DND-41 (cell line): ENCODE results near the gene GLIS2.

Source experiments
- ATAC-seq: fragments of 200-7000 bp; cut with Tn5 transposase; 3 replicates; pipeline ENCODE4 v1.9.1; 2021; ENCODE audit warnings: low read depth; ENCODE audit not compliant: insufficient read depth
- DNase-seq: peaks from one replicate; pipeline ENCODE4 v3.0.0-alpha.2; 2020
- H2AFZ ChIP-seq: 2 replicates; pipeline ENCODE4 v1.6.0; 2012; ENCODE audit warnings: low read depth, low read length
- H3K27ac ChIP-seq: 2 replicates; pipeline ENCODE4 v1.5.1; 2012; ENCODE audit warnings: low read length, inconsistent platforms
- H3K27me3 ChIP-seq: fragments of 200-600 bp; sonication (generic); 2 replicates; pipeline ENCODE4 v1.6.0; 2012; ENCODE audit warnings: low read length, mild to moderate bottlenecking, inconsistent platforms; ENCODE audit not compliant: insufficient read depth, poor library complexity
- H3K36me3 ChIP-seq: 2 replicates; pipeline ENCODE4 v1.5.1; 2012; ENCODE audit warnings: low read length, inconsistent platforms; ENCODE audit not compliant: insufficient read depth
- H3K4me1 ChIP-seq: 2 replicates; pipeline ENCODE4 v1.5.1; 2012; ENCODE audit warnings: mild to moderate bottlenecking, low read length; ENCODE audit not compliant: insufficient read depth
- H3K4me2 ChIP-seq: 2 replicates; pipeline ENCODE4 v1.6.0; 2012; ENCODE audit warnings: mild to moderate bottlenecking, moderate library complexity, low read length, inconsistent platforms; ENCODE audit not compliant: insufficient read depth
- H3K4me3 ChIP-seq, 2 experiments: fragments of 200-600 bp in 1 of 2; shearing (Covaris generic) in 1 of 2; 2 replicates each; pipeline ENCODE4 v1.5.1; 2012 to 2016; ENCODE audit warnings: inconsistent platforms in 2 of 2, low read length in 2 of 2, mild to moderate bottlenecking in 2 of 2, low read depth in 1 of 2, moderate library complexity in 1 of 2
- H3K79me2 ChIP-seq: 2 replicates; pipeline ENCODE4 v1.6.0; 2012; ENCODE audit warnings: low read length, inconsistent platforms; ENCODE audit not compliant: insufficient read depth
- H3K9ac ChIP-seq: 2 replicates; pipeline ENCODE4 v1.6.0; 2012; ENCODE audit warnings: low read depth, mild to moderate bottlenecking, inconsistent platforms, low read length, moderate library complexity
- H3K9me3 ChIP-seq: 2 replicates; pipeline ENCODE4 v1.5.1; 2012; ENCODE audit warnings: low read length, moderate library complexity, mild to moderate bottlenecking, inconsistent platforms; ENCODE audit not compliant: insufficient read depth, severe bottlenecking
- H4K20me1 ChIP-seq: 2 replicates; pipeline ENCODE4 v1.6.0; 2012; ENCODE audit warnings: low read length; ENCODE audit not compliant: insufficient read depth
- EZH2 ChIP-seq: IDR thresholded peaks from 3 replicates; pipeline ENCODE4 v1.6.1; 2012; ENCODE audit warnings: borderline replicate concordance, low read depth, mild to moderate bottlenecking, moderate library complexity, low read length, inconsistent platforms; ENCODE audit not compliant: severe bottlenecking
- TF ChIP-seq, protein P1 (sequence below): IDR thresholded peaks from 2 replicates; pipeline ENCODE4 v1.5.1; 2012; ENCODE audit warnings: borderline replicate concordance, low read length, moderate library complexity, mild to moderate bottlenecking; ENCODE audit not compliant: poor library complexity, severe bottlenecking; ENCODE audit errors: extremely low read depth

The GLIS2 gene

DNA sequence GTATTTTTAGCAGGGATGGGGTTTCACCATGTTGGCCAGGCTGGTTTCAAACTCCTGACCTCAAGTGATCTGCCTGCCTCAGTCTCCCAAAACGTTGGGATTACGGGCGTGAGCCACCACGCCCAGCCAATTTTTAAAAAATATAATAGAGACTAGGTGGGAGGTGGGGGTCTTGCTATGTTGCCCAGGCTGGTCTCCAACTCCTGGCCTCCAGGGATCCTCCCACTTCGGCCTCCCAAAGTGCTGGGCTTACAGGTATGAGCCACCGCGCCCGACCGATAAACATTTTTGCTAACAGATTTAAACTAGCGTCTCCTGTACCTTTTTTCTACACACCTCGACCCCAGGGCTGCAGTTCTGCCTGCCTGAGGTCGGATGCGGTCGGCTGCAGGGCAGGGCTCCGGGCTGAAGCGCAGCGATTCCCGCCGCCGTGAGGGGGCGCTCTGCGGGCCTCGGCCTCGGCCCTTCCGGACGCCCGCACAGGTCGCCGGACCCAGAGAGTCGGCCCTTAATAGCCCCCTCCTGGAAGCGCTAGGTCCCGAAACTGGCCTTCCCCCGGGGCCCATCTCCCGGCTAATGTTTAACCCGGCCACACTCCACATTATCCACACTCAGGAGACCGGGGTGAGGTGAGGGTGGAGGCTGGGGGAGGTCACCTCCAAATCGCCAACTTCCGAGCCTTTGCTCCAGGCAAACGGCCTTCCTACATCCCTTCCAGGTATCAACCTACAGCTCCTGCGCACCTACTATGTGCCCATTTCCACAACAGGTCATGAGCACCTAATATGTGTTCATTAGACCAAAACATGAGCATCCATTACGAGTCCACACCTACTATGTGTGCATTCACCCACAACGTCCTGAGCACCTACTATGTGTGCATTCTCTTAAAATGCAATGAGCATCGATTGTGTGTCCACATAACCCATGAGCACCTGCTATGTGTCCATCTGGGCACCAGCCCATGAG is 2.0 kb upstream of the GLIS2 start:
- H3K9me3 ChIP-seq: no peaks in the 10 kb centered on the region
- H2AFZ ChIP-seq: no peak overlapping the region
- no peak for ATAC-seq
- DNase-seq: no peak
- H3K79me2 ChIP-seq: no peaks in the 10 kb centered on the region
- no peaks in the 10 kb centered on the region for H3K36me3 ChIP-seq
- no peak overlapping the region; a peak in 1 of 4 replicates for H3K4me3 ChIP-seq
- H3K4me1 ChIP-seq: peaks cover 18% of the 10 kb centered on the region
- no peak overlapping the region for H3K9ac ChIP-seq
- H3K27ac ChIP-seq: no peak overlapping the region
- peaks cover 17% of the 10 kb centered on the region; the same call in 1 of the 2 replicates for H4K20me1 ChIP-seq
- H3K27me3 ChIP-seq: peaks cover 15% of the 10 kb centered on the region
- no peak for TF ChIP-seq EZH2
- TF ChIP-seq, protein P1, sequence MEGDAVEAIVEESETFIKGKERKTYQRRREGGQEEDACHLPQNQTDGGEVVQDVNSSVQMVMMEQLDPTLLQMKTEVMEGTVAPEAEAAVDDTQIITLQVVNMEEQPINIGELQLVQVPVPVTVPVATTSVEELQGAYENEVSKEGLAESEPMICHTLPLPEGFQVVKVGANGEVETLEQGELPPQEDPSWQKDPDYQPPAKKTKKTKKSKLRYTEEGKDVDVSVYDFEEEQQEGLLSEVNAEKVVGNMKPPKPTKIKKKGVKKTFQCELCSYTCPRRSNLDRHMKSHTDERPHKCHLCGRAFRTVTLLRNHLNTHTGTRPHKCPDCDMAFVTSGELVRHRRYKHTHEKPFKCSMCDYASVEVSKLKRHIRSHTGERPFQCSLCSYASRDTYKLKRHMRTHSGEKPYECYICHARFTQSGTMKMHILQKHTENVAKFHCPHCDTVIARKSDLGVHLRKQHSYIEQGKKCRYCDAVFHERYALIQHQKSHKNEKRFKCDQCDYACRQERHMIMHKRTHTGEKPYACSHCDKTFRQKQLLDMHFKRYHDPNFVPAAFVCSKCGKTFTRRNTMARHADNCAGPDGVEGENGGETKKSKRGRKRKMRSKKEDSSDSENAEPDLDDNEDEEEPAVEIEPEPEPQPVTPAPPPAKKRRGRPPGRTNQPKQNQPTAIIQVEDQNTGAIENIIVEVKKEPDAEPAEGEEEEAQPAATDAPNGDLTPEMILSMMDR: no peak
- peak overlapping the region; percentile 97 for H3K4me2 ChIP-seq

DNA sequence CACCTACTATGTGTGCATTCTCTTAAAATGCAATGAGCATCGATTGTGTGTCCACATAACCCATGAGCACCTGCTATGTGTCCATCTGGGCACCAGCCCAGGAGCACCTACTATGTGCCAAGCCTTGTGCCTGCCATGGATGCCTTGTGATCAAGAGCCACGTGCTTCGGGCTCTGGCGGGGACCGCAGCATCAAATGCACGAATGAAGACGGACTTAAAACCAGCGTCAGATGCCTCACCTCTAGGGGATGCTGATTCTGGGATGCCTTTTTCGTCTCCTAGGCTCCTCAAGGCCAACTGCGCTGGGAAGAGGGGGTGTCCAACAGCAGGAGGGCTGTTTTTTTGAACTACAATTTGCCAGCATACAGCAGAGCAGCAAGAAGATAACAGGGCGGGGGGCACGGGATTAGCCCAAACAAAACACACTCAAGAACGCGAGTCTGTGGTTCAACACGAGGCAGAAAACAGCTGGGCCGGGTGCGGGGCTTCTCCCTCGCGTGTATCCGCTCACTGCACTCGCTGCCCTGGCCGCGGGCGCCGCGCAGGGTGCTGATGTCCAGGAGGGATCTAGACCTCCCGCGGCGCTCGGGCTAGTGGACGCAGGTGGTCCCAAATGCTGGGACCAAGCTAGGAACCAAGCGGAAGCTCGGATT is 1.2 kb upstream of the GLIS2 start:
- TF ChIP-seq EZH2: peak; percentile 91
- TF ChIP-seq, protein P1: peak; percentile 7
- H4K20me1 ChIP-seq: peaks cover 24% of the 10 kb centered on the region
- H3K36me3 ChIP-seq: no peaks in the 10 kb centered on the region
- peaks cover 18% of the 10 kb centered on the region for H3K4me1 ChIP-seq
- H2AFZ ChIP-seq: peak overlapping the region; percentile 56
- H3K9ac ChIP-seq: peak overlapping the region; percentile 67
- no peak overlapping the region for H3K27ac ChIP-seq
- H3K79me2 ChIP-seq: no peaks in the 10 kb centered on the region
- ATAC-seq: no peak
- peaks cover 15% of the 10 kb centered on the region for H3K27me3 ChIP-seq
- peak overlapping the region; percentile 25 to 64; a peak in 3 of 4 replicates for H3K4me3 ChIP-seq
- H3K9me3 ChIP-seq: no peaks in the 10 kb centered on the region
- H3K4me2 ChIP-seq: peak overlapping the region; percentile 97
- DNase-seq: no peak

DNA sequence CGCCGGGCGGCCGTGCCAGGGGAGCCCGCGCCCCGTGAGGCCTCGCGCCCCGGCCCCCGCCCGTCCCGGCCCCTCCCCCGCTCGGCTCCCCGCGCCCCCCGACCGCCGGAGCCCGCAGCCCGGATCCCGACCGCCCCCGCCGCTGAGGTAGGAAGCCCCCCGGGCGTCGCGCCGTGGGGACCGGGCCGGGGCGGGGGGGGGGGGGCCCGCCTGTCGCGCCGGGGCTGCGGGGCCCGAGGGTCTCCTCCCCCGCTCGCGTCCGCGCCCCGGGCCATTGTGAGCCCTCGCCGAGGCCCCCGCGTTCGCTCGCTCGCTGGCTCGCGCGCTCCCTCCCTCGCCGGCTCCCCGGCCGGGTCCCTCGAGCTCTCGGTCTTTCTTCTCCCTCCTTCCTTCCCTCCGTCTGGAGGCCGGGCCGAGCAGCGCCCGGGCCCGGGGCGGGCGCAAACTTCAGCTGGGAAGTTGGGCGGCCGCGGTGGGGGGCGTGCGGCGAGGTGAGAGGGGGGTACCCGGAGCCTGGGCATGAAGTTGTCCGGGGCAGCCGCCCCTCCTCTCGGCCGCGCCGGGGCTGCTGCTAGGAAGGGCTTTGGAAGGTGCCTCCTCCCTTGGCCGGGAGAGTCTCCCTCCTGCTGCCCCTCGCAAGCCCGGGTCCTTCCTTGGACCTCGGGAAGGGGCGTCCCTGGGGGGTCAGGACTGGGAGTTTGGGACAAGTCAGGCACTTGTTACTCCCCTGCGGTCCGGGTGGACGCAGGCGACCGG is 419 bp downstream of the GLIS2 start:
- Histone ChIP-seq H3K9ac (peak overlapping the region; percentile 38; the same call in 1 of the 2 replicates), H3K4me3 (peak overlapping the region in 1 of 2 experiments; percentile 45; a peak in 2 of 4 replicates), H3K27me3 (peaks cover 15% of the 10 kb centered on the region), H3K4me2 (peak overlapping the region; percentile 97), H4K20me1 (peaks cover 29% of the 10 kb centered on the region), H3K36me3 (no peaks in the 10 kb centered on the region), H3K79me2 (no peaks in the 10 kb centered on the region), H3K27ac (no peak overlapping the region), H3K9me3 (no peaks in the 10 kb centered on the region), H3K4me1 (peaks cover 18% of the 10 kb centered on the region), H2AFZ (no peak overlapping the region)
- 0 out of 3 replicates have a peak, but pooled peaks have one; percentile 13 for ATAC-seq
- TF ChIP-seq EZH2: peak; percentile 43
- TF ChIP-seq, protein P1: no peak
- DNase-seq: no peak
